Ascending aorta (tissue), 2 donors: ENCODE data around the gene STOM. TPM values are rescaled to one million over a fixed set of nuclear protein-coding genes. Genes with fewer than 3 reads are reported as not detected.

Experiments
- DNase-seq, 2 donors: peaks; one replicate each; pipeline ENCODE4 v3.0.0-alpha.2; 2019; ENCODE audit warnings: low spot score in 2 of 2
- H3K27ac ChIP-seq, 2 donors: fragments of 200-600 bp; sonication (generic); one replicate each; pipeline ENCODE4 v1.5.1; 2016 to 2017; ENCODE audit warnings: mild to moderate bottlenecking in 1 of 2
- H3K27me3 ChIP-seq: fragments of 200-600 bp; sonication (generic); one replicate; pipeline ENCODE4 v1.5.1; 2017
- H3K36me3 ChIP-seq, 2 donors: fragments of 200-600 bp; sonication (generic); one replicate each; pipeline ENCODE4 v1.5.1; 2016
- H3K4me1 ChIP-seq, 2 donors: fragments of 200-600 bp; sonication (generic); one replicate each; pipeline ENCODE4 v1.5.1; 2016 to 2017; ENCODE audit warnings: mild to moderate bottlenecking in 1 of 2
- H3K4me3 ChIP-seq, 2 donors: fragments of 200-600 bp; sonication (generic); one replicate each; pipeline ENCODE4 v1.5.1; 2016 to 2017; ENCODE audit warnings: mild to moderate bottlenecking in 1 of 2
- H3K9me3 ChIP-seq, 2 donors: fragments of 200-600 bp; sonication (generic); one replicate each; pipeline ENCODE4 v1.5.1; 2016
- CTCF ChIP-seq, 3 experiments: fragments of 200-600 bp in 2 of 3; fragments of 450-650 bp in 1 of 3; sonication (generic) in 2 of 3; IDR thresholded peaks; one replicate each; pipeline ENCODE4 v1.5.1; 2016 to 2019; ENCODE audit warnings: antibody characterized with exemption in 3 of 3, mild to moderate bottlenecking in 1 of 3, moderate library complexity in 1 of 3
- intact Hi-C: fragments of 100-400 bp; cut with DNase I; formaldehyde crosslinking; loops from one replicate; pipeline ENCODE4 v1.15.1; 2023
- total RNA-seq: library from RNA; depleted of rRNA; stranded (reverse); fragments of >200 nt; gene quantifications from one replicate; pipeline ENCODE4 v1.1.0, GENCODE V29; 2016

The STOM gene
- total RNA-seq, 1 donor from 2014 or later, result 306 TPM

- Histone ChIP-seq H3K36me3 (peaks cover 3 to 11% of the 10 kb centered on the region in 2 donors), H3K27me3 (no peaks in the 10 kb centered on the region), H3K4me3 (peak overlapping the region in 1 of 2 donors; percentile 12), H3K4me1 (peaks cover 14 to 50% of the 10 kb centered on the region in 2 donors), H3K9me3 (no peaks in the 10 kb centered on the region), H3K27ac (peak overlapping the region; percentile 85 to 98)
- TF ChIP-seq CTCF (IDR thresholded peaks at IDR 0.05), result no peak
- intact Hi-C loops, result loop anchor here (2.0 kb wide), 1 partner anchor 33 kb away; no protein-coding TSS in a partner anchor
- DNase-seq, result no peak
These were observed 10.4 kb downstream of the STOM start for GRCh38 chr9:121359351-121360294.

- Histone ChIP-seq H3K4me3 (no peak overlapping the region), H3K36me3 (peaks cover 9 to 20% of the 10 kb centered on the region in 2 donors), H3K4me1 (peaks cover 12 to 42% of the 10 kb centered on the region in 2 donors), H3K27ac (peak overlapping the region; percentile 85 to 98), H3K27me3 (no peaks in the 10 kb centered on the region), H3K9me3 (no peaks in the 10 kb centered on the region)
- no peak for TF ChIP-seq CTCF (IDR thresholded peaks at IDR 0.05)
- no peak for DNase-seq
- intact Hi-C loops, result no loop called here
These were observed 11.3 kb downstream of the STOM start for GRCh38 chr9:121358751-121359150.

GRCh38 chr9:121357011-121357410 is 13.0 kb downstream of the STOM start:
- DNase-seq, result no peak
- no peaks in the 10 kb centered on the region for H3K27me3 ChIP-seq
- intact Hi-C loops, result no loop called here
- peaks cover 25 to 37% of the 10 kb centered on the region in 2 donors for H3K36me3 ChIP-seq
- H3K4me3 ChIP-seq, result no peak overlapping the region
- TF ChIP-seq CTCF (IDR thresholded peaks at IDR 0.05), result no peak
- peak overlapping the region; percentile 19 to 48 for H3K27ac ChIP-seq
- no peaks in the 10 kb centered on the region for H3K9me3 ChIP-seq
- H3K4me1 ChIP-seq, result peaks cover 0 to 38% of the 10 kb centered on the region in 2 donors

GRCh38 chr9:121354762-121355161 is 15.3 kb downstream of the STOM start:
- Histone ChIP-seq H3K36me3 (peaks cover 27 to 38% of the 10 kb centered on the region in 2 donors), H3K9me3 (no peaks in the 10 kb centered on the region), H3K4me3 (no peak overlapping the region), H3K27me3 (no peaks in the 10 kb centered on the region), H3K4me1 (peaks cover 5 to 45% of the 10 kb centered on the region in 2 donors), H3K27ac (peak overlapping the region; percentile 39 to 59)
- no peak for DNase-seq
- TF ChIP-seq CTCF (IDR thresholded peaks at IDR 0.05), result no peak
- intact Hi-C loops, result no loop called here

GRCh38 chr9:121354141-121354540 is 15.9 kb downstream of the STOM start:
- Histone ChIP-seq H3K4me3 (no peak overlapping the region), H3K36me3 (peaks cover 27 to 44% of the 10 kb centered on the region in 2 donors), H3K9me3 (no peaks in the 10 kb centered on the region), H3K4me1 (peaks cover 5 to 46% of the 10 kb centered on the region in 2 donors), H3K27ac (peak overlapping the region; percentile 39 to 59), H3K27me3 (no peaks in the 10 kb centered on the region)
- intact Hi-C loops, result no loop called here
- TF ChIP-seq CTCF (IDR thresholded peaks at IDR 0.05), result no peak
- DNase-seq, result no peak
